AG09319 (cell line): Measurements from ENCODE around the gene PSMB10.
"Not testable (repeated sequence)": the region's sequence is repeated elsewhere in the genome, so short reads cannot be mapped to it uniquely, and the experiment has no call there.

ENCODE experiments used
- DNase-seq: peaks from one replicate; pipeline ENCODE4 v3.0.0-alpha.2; 2010; ENCODE audit warnings: low read depth; ENCODE audit errors: extremely low read depth
- TF ChIP-seq, protein P1 (sequence below): IDR thresholded peaks from 2 replicates; pipeline ENCODE4 v1.5.1; 2011; ENCODE audit warnings: low read depth, mild to moderate bottlenecking, inconsistent platforms, low read length, moderate library complexity

Gene PSMB10

DNA sequence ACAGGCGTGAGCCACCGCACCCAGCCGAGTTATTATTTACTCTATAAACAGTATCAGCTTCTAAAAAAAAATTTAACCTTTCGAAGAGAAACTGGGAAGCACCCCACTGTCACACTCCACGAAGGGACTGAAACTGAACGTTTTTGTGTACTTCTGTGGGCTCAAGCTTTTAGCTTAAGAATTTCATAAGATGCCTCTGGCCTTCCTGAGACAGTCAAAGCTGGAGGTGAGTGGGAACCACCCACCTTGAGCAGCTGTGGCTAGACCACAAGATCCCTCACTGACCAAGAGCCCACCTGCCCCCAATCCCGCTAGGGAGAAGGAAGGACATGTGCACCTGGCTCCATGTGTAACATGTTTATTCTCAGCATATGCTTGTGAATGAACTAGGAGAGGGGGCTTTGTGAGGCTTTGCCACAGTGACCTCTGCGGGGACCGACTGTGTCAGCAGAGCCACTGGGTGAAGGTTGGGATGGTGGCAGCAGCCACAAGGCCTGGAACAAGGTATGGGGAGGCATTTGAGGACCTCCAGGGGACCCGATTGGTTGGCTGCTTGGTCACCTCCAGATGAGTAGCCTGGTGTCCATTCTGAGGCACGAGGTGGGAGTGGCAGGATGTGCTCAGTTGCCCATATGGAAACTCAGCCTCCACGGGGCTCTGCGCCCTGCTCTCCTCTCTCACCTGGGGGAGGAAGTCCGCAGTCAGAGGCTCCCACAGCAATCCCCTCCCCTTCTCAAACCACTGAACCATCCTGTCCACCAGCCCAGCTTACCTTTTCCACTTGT is 38.9 kb upstream of the PSMB10 start:
- no peak for DNase-seq

DNA sequence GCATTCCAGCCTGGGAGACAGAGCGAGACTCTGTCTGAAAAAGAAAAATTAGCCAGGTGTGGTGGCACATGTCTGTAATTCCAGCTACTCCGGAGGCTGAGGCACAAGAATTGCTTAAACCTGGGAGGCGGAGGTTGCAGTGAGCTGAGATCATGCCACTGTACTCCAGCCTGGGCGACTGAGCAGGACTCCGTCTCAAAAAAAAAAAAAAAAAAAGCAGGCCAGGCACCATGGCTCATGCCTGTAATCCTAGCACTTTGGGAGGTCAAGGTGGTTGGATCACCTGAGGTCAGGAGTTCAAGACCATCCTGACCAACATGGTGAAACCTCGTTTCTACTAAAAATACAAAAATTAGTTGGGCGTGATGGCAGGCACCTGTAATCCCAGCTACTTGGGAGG is 35.6 kb upstream of the PSMB10 start:
- DNase-seq: not testable (repeated sequence)

More for the DNA sequence above, 38.9 kb upstream of the PSMB10 start:
- TF ChIP-seq, protein P1, sequence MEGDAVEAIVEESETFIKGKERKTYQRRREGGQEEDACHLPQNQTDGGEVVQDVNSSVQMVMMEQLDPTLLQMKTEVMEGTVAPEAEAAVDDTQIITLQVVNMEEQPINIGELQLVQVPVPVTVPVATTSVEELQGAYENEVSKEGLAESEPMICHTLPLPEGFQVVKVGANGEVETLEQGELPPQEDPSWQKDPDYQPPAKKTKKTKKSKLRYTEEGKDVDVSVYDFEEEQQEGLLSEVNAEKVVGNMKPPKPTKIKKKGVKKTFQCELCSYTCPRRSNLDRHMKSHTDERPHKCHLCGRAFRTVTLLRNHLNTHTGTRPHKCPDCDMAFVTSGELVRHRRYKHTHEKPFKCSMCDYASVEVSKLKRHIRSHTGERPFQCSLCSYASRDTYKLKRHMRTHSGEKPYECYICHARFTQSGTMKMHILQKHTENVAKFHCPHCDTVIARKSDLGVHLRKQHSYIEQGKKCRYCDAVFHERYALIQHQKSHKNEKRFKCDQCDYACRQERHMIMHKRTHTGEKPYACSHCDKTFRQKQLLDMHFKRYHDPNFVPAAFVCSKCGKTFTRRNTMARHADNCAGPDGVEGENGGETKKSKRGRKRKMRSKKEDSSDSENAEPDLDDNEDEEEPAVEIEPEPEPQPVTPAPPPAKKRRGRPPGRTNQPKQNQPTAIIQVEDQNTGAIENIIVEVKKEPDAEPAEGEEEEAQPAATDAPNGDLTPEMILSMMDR: no peak

DNA sequence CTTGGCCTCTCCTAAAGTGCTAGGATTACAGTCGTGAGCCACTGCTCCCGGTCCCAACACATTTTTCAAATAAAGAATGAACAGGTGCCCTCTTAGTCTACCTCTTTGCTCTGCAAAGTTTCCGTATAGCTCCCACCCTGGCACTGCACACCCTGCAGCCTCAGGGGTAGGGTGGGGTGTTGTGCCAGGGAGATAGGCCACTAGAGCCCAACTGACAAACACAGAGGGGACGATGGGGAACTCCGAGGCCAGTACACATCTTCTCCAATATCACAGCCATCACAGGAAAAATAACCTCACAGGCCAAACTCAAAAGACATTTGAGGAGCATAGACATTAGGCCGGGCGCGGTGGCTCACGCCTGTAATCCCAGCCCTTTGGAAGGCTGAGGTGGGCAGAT is 34.5 kb upstream of the PSMB10 start:
- DNase-seq: no peak
- TF ChIP-seq, protein P1: no peak

DNA sequence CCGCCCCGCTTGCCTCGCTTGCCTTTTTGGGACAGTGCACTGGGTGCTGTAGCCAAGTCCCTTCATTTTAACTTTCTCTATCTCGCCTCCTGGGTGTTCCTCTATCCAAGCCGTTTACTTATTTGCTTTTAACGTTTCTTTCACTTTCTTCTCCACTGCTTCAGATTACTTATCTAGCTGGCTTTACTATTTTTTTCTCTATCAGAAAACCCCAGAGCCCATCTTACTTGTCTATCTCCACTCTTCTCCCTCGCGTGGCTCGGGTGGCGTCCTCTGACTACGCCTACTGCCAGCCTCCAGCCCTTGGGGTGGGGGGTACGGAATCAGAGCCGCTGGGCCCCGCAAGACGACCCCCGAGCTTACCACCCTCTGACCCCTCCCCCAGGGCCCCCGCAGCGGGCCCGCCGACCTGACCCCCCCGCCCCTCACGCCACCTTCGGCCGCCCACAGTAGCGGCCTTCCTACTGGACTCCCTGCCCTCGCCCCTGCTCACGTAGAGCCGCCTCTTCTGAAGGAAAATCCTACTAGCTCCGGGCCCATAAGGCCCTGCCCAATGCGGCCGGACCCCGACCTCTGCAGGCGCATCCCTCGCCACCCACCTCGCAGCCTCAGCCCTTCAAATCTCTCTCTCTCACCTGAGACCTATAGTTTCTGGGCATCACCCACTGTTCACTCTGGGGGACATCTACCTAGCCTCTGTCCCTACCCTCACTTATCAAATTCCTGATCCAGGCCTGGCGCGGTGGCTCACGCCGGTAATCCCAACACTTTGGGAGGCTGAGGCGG is 32.8 kb upstream of the PSMB10 start:
- TF ChIP-seq, protein P1: no peak
- DNase-seq: no peak

DNA sequence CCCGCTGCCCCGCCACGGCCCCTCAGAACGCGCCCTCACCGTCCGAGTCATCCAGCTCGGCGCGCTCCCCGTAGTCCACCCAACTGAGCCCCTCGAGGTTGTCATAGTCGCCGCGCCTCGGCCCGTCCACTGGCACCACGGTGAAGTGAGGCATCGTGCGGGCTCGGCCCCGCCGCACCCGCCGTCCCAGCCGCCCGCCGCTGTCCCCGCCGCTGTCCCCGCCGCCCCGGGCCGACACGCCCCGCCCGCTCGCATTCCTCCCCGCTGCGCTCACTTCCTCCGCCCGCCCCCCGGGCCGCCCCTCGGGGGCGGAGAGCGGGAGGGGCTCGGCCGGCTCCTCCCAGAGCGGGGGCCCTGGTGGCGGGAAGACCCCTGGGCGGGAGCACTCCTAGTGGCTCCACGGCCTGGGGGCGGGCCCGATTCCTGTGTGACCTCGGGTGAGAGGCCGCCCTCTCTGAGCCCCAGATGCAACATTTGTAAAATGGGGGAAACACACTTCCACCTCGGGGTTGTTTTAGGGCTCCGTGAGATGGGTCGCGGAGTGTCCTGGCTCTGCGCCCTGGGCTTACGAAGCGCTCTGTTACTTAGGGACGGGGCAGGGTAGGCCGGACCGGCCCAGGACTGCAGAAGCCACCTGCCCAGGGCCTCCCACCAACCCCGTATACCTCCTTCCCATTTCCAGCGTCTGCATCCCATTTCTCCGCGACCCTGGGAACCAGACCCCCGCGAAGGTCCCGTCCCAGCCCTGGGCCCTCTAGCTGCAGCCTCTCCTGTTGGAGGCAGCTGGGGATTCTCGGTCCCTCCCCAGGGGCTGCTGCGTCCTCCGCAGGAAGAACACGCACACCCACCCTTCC is 32.0 kb upstream of the PSMB10 start, which contains the start of gene SLC12A4:
SLC12A4 (minus strand) TSS at position 238 of the 854 bp plus-strand sequence; CDS start at position 154, 84 bp downstream.
- TF ChIP-seq, protein P1: no peak
- peak; percentile 52 for DNase-seq

DNA sequence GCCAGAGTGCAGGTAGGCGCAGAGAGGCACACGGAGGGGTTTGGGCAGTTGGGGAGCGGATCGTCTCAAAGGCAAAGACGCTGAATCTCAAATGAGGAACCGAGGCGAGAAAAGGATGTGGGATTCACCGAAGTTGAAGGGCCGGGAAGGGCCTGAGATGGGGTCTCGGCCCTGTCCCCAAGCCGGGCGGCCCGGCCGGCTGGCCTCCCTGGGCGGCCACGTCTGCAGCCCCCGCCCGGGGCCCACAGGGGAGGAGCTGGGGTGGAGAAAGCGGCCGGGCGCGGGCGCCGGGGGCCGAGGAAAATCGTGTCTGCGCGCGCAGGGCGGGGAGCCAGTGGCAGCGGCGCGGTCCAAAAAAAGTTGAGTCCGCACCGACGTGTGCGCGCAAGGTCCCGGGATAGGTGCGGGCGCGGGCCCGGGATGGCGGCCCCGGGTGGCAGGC is 31.3 kb upstream of the PSMB10 start:
- TF ChIP-seq, protein P1: no peak
- no peak for DNase-seq

DNA sequence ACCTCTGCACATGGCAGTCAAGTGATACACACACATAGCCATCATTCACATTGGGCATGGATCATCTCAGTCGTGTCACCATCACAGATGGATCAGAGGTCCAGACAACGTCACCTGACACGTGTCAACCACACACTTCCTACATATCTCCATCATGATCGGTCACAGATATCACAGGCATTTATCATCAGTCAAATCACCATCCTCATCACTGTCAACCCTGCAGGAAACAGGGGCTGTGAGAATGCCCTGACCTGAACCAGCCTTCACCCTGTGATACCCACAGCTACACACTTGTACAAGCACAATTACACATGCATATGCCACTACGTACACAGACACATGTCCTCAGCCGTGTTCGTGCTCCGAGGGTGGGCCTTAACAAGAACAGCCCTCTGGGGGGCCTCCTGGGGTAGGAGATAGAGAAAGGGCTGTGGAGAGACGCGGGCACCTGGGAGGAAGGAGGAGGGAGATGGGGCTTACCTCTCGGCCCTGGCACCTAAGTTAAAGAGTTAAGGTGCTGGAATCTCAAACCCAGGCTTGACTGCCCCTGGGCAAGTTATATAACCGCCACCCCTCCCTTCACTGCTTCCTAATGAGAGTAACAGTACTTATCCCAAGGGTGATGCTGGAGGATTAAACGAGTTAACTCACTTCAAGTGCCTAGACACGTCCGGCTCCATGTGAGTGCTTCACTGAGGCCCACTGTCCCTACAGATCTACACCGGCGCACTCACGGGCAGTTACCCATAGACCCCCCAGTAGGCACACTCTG is 30.7 kb upstream of the PSMB10 start:
- no peak for DNase-seq
- TF ChIP-seq, protein P1: no peak
